ENCODE measurements around the gene TMEM184A.

DNA sequence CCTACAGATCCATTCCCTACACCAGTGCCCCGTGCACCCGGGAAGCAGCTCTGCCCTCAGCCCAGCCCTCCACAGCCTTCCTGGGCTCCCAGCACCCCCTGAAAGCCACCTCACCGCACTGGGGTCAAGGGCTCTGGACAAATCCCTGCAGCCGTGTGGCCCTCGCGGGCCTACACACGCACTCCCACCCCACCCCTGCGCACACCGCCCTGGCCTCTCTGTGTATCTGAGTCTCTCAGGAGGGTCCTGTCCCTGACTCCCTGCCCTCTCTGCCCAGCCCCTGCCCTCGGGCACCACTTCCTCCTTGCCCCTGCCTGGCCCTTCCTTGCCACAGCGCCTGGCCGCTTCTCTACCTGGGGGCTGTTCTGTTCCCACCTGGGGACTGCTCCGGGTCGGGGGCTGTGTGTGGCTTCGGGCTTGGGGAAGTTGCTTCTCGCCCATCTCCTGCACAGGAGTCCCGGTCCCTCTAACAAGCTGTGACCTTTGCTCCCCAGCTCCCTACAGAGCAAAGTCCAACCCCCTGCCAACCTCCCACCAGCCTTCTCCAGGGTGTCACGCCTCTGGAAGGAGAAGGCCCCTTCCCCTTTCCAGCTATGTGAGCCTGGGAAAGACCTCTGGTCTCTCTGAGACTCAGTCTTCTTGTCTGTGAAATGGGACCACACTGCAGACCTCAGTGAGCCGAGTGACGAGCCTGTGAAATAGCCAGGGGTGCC is 1.5 kb downstream of the TMEM184A start:
- TF ChIP-seq, protein P1, sequence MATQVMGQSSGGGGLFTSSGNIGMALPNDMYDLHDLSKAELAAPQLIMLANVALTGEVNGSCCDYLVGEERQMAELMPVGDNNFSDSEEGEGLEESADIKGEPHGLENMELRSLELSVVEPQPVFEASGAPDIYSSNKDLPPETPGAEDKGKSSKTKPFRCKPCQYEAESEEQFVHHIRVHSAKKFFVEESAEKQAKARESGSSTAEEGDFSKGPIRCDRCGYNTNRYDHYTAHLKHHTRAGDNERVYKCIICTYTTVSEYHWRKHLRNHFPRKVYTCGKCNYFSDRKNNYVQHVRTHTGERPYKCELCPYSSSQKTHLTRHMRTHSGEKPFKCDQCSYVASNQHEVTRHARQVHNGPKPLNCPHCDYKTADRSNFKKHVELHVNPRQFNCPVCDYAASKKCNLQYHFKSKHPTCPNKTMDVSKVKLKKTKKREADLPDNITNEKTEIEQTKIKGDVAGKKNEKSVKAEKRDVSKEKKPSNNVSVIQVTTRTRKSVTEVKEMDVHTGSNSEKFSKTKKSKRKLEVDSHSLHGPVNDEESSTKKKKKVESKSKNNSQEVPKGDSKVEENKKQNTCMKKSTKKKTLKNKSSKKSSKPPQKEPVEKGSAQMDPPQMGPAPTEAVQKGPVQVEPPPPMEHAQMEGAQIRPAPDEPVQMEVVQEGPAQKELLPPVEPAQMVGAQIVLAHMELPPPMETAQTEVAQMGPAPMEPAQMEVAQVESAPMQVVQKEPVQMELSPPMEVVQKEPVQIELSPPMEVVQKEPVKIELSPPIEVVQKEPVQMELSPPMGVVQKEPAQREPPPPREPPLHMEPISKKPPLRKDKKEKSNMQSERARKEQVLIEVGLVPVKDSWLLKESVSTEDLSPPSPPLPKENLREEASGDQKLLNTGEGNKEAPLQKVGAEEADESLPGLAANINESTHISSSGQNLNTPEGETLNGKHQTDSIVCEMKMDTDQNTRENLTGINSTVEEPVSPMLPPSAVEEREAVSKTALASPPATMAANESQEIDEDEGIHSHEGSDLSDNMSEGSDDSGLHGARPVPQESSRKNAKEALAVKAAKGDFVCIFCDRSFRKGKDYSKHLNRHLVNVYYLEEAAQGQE (IDR thresholded peaks at IDR 0.05; ENCODE audit: low read depth), result no peak
- TF ChIP-seq RAD21 (IDR thresholded peaks at IDR 0.05; ENCODE audit: low read depth) (no peak), TAF1 (IDR thresholded peaks at IDR 0.05; ENCODE audit: low read depth) (no peak), CREB1 (IDR thresholded peaks at IDR 0.05; ENCODE audit: low read depth) (no peak), YY1 (IDR thresholded peaks at IDR 0.05; ENCODE audit: low read depth) (no peak), EP300 (IDR thresholded peaks at IDR 0.05; ENCODE audit: borderline replicate concordance) (no peak), TCF12 (IDR thresholded peaks at IDR 0.05; ENCODE audit: low read depth) (no peak), EGR1 (IDR thresholded peaks at IDR 0.05) (no peak), MAX (IDR thresholded peaks at IDR 0.05) (no peak), NFIC (IDR thresholded peaks at IDR 0.05) (no peak), TEAD4 (IDR thresholded peaks at IDR 0.05) (no peak)
- TF ChIP-seq, protein P2, sequence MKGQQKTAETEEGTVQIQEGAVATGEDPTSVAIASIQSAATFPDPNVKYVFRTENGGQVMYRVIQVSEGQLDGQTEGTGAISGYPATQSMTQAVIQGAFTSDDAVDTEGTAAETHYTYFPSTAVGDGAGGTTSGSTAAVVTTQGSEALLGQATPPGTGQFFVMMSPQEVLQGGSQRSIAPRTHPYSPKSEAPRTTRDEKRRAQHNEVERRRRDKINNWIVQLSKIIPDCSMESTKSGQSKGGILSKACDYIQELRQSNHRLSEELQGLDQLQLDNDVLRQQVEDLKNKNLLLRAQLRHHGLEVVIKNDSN (IDR thresholded peaks at IDR 0.05), result no peak

All from Ishikawa (cell line).